ENCODE measurements around the gene ARRB1. TPM values are rescaled to one million over a fixed set of nuclear protein-coding genes. Genes with fewer than 3 reads are reported as not detected.
"Not testable (repeated sequence)": the region's sequence is repeated elsewhere in the genome, so short reads cannot be mapped to it uniquely, and the experiment has no call there.

ARRB1 gene
- total and polyA plus RNA-seq, 8 donors = 41.7 to 150 (median 63.2) TPM

DNA sequence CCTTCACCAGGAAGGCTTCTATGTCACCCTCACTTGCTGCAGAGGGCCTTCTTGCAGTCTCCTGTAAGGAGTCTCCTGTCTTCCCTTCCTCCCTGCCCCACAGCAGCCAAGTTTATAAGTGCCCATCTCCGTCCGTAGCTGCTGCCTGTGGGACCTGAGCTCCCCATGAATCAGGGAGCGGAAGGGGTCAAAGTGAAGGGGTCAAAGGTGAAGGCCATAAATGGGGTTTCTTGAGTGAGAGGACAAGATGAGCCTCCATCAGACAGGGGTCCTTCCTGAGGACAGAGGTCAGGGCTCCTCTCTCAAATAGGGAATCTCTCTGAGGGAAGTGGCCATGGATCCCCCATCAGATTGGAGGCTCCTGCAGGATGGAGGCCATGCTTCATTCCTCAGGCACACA is 44.4 kb downstream of the ARRB1 start:
- Histone ChIP-seq H3K27me3 (no peaks in the 10 kb centered on the region), H3K9me3 (no peaks in the 10 kb centered on the region), H3K36me3 (peaks cover 0 to 29% of the 10 kb centered on the region in 2 donors), H3K4me3 (no peak overlapping the region), H3K27ac (peak overlapping the region in 1 of 2 donors; percentile 64), H3K4me1 (peaks cover 15 to 64% of the 10 kb centered on the region in 2 donors)
- ATAC-seq (no peak), DNase-seq (no peak)
- no peak for TF ChIP-seq CTCF (IDR thresholded peaks at IDR 0.05)
- intact Hi-C loops (cut with DNase I) = no loop called here

- Histone ChIP-seq H3K4me1 (peaks cover 9 to 64% of the 10 kb centered on the region in 2 donors), H3K27ac (peak overlapping the region in 1 of 2 donors; percentile 64), H3K36me3 (peaks cover 0 to 29% of the 10 kb centered on the region in 2 donors), H3K4me3 (peak overlapping the region in 1 of 2 donors; percentile 14), H3K27me3 (no peaks in the 10 kb centered on the region), H3K9me3 (no peaks in the 10 kb centered on the region)
- ATAC-seq = no peak
- no peak for DNase-seq
- intact Hi-C loops (cut with DNase I) = no loop called here
- no peak for TF ChIP-seq CTCF (IDR thresholded peaks at IDR 0.05)
Measured at GRCh38 chr11:75306529-75306928, 44.9 kb downstream of the ARRB1 start.

- peaks cover 0 to 29% of the 10 kb centered on the region in 2 donors for H3K36me3 ChIP-seq
- no peaks in the 10 kb centered on the region for H3K27me3 ChIP-seq
- H3K4me1 ChIP-seq = peaks cover 5 to 64% of the 10 kb centered on the region in 2 donors
- peak overlapping the region in 1 of 2 donors; percentile 64 for H3K27ac ChIP-seq
- ATAC-seq (no peak), DNase-seq (no peak)
- peak overlapping the region in 1 of 2 donors; percentile 14 for H3K4me3 ChIP-seq
- TF ChIP-seq CTCF (IDR thresholded peaks at IDR 0.05) = no peak
- intact Hi-C loops (cut with DNase I) = no loop called here
- no peaks in the 10 kb centered on the region for H3K9me3 ChIP-seq
Measured at GRCh38 chr11:75305993-75306392, 45.5 kb downstream of the ARRB1 start.

DNA sequence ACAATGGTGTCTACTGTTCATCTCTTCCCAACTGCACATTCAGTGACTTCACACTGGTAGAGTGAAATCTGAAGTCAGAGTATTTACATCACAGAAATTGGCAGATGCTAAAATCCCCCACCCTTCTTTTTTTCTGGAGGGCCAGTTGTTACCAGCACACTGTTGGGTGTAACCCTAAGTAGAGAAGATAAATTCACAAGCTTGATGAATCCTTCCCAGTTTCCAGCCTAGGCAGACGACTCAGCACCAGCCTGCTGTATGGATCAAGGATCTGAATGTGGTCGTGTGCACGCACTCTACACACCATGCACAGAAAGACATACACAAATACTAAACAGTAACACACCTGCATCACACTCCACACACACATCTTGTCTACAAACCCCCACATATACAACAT is 46.0 kb downstream of the ARRB1 start:
- peak overlapping the region in 1 of 2 donors; percentile 14 for H3K4me3 ChIP-seq
- peaks cover 5 to 63% of the 10 kb centered on the region in 2 donors for H3K4me1 ChIP-seq
- peak overlapping the region in 1 of 2 donors; percentile 64 for H3K27ac ChIP-seq
- no peaks in the 10 kb centered on the region for H3K9me3 ChIP-seq
- peaks cover 0 to 29% of the 10 kb centered on the region in 2 donors for H3K36me3 ChIP-seq
- intact Hi-C loops (cut with DNase I) = no loop called here
- H3K27me3 ChIP-seq = no peaks in the 10 kb centered on the region
- ATAC-seq = no peak
- TF ChIP-seq CTCF (IDR thresholded peaks at IDR 0.05) = no peak
- DNase-seq = no peak

DNA sequence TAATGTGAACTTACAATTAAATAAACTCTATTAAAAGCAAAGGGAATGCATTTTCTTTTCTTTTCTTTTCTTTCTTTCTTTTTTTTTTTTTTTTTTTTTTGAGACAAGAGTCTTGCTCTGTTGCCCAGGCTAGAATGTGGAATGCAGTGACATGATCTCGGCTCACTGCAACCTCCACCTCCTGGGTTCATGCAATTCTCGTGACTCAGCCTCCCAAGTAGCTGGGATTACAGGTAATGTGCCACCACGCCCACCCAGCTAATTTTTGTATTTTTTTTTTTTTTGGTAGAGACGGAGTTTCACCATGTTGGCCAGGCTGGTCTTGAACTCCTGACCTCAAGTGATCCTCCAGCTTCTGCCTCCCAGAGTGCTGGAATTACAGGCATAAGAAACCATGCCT is 46.5 kb downstream of the ARRB1 start:
- Histone ChIP-seq H3K36me3 (peaks cover 0 to 29% of the 10 kb centered on the region in 2 donors), H3K4me1 (peaks cover 5 to 63% of the 10 kb centered on the region in 2 donors), H3K27ac (peak overlapping the region in 1 of 2 donors; percentile 64)
- intact Hi-C loops (cut with DNase I); H3K4me3 ChIP-seq; ATAC-seq; DNase-seq; H3K27me3 ChIP-seq; H3K9me3 ChIP-seq: not testable (repeated sequence)

Data from left lung (tissue), 10 donors.